HT-29 (cell line): Measurements from ENCODE around the gene KLK1. TPM values are rescaled to one million over a fixed set of nuclear protein-coding genes. Genes with fewer than 3 reads are reported as not detected.

Source experiments
- DNase-seq: peaks from one replicate; pipeline ENCODE4 v3.0.0-alpha.2; 2015; ENCODE audit warnings: low spot score
- total RNA-seq: library from RNA; depleted of rRNA; stranded (reverse); fragments of >200 nt; shearing (Covaris generic); gene quantifications from 2 replicates; pipeline ENCODE4 v1.2.3, GENCODE V29; 2014; rRNA removed

KLK1 gene
- total RNA-seq: 3.4 and 4.6 TPM in 2 replicates

GRCh38 chr19:50823389-50824042 lies at the start of gene KLK1:
TSS of gene KLK1 (minus strand) at chr19:50823787. CDS start at chr19:50823748, 39 bp downstream.
- DNase-seq: no peak

DNA sequence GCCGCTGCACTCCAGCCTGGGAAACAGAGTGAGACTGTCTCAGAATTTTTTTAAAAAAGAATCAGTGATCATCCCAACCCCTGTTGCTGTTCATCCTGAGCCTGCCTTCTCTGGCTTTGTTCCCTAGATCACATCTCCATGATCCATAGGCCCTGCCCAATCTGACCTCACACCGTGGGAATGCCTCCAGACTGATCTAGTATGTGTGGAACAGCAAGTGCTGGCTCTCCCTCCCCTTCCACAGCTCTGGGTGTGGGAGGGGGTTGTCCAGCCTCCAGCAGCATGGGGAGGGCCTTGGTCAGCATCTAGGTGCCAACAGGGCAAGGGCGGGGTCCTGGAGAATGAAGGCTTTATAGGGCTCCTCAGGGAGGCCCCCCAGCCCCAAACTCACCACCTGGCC lies 49.5 kb upstream of the KLK1 start, which contains the start of gene KLK2:
Gene KLK2 (plus strand): TSS at position 384 of the 400 bp plus-strand sequence. CDS start 35 bp downstream, outside the sequence.
- DNase-seq: no peak

- DNase-seq: no peak
Measured at GRCh38 chr19:50870417-50871089, 47.0 kb upstream of the KLK1 start.

DNA sequence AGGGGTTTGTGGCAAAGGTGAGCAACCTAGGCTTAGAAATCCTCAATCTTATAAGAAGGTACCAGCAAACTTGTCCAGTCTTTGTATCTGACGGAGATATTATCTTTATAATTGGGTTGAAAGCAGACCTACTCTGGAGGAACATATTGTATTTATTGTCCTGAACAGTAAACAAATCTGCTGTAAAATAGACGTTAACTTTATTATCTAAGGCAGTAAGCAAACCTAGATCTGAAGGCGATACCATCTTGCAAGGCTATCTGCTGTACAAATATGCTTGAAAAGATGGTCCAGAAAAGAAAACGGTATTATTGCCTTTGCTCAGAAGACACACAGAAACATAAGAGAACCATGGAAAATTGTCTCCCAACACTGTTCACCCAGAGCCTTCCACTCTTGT lies 45.9 kb upstream of the KLK1 start:
- DNase-seq: no peak

GRCh38 chr19:50861496-50862286 lies 38.1 kb upstream of the KLK1 start:
- no peak for DNase-seq

DNA sequence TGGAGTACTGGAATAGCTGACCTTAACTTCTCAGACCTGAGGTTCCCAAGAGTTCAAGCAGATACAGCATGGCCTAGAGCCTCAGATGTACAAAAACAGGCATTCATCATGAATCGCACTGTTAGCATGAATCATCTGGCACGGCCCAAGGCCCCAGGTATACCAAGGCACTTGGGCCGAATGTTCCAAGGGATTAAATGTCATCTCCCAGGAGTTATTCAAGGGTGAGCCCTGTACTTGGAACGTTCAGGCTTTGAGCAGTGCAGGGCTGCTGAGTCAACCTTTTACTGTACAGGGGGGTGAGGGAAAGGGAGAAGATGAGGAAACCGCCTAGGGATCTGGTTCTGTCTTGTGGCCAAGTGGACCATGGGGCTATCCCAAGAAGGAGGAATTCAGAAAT lies 37.4 kb upstream of the KLK1 start:
- DNase-seq: no peak

DNA sequence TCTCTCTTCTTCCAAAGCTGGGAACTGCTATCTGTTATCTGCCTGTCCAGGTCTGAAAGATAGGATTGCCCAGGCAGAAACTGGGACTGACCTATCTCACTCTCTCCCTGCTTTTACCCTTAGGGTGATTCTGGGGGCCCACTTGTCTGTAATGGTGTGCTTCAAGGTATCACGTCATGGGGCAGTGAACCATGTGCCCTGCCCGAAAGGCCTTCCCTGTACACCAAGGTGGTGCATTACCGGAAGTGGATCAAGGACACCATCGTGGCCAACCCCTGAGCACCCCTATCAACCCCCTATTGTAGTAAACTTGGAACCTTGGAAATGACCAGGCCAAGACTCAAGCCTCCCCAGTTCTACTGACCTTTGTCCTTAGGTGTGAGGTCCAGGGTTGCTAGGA lies 36.3 kb upstream of the KLK1 start:
- no peak for DNase-seq

DNA sequence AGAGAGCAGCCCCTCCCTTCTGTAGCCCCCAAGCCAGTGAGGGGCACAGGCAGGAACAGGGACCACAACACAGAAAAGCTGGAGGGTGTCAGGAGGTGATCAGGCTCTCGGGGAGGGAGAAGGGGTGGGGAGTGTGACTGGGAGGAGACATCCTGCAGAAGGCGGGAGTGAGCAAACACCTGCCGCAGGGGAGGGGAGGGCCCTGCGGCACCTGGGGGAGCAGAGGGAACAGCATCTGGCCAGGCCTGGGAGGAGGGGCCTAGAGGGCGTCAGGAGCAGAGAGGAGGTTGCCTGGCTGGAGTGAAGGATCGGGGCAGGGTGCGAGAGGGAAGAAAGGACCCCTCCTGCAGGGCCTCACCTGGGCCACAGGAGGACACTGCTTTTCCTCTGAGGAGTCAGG lies 35.3 kb upstream of the KLK1 start:
- DNase-seq: peak; percentile 53

DNA sequence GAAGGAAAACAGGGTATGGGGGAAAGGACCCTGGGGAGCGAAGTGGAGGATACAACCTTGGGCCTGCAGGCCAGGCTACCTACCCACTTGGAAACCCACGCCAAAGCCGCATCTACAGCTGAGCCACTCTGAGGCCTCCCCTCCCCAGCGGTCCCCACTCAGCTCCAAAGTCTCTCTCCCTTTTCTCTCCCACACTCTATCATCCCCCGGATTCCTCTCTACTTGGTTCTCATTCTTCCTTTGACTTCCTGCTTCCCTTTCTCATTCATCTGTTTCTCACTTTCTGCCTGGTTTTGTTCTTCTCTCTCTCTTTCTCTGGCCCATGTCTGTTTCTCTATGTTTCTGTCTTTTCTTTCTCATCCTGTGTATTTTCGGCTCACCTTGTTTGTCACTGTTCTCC lies 33.8 kb upstream of the KLK1 start:
- no peak for DNase-seq

DNA sequence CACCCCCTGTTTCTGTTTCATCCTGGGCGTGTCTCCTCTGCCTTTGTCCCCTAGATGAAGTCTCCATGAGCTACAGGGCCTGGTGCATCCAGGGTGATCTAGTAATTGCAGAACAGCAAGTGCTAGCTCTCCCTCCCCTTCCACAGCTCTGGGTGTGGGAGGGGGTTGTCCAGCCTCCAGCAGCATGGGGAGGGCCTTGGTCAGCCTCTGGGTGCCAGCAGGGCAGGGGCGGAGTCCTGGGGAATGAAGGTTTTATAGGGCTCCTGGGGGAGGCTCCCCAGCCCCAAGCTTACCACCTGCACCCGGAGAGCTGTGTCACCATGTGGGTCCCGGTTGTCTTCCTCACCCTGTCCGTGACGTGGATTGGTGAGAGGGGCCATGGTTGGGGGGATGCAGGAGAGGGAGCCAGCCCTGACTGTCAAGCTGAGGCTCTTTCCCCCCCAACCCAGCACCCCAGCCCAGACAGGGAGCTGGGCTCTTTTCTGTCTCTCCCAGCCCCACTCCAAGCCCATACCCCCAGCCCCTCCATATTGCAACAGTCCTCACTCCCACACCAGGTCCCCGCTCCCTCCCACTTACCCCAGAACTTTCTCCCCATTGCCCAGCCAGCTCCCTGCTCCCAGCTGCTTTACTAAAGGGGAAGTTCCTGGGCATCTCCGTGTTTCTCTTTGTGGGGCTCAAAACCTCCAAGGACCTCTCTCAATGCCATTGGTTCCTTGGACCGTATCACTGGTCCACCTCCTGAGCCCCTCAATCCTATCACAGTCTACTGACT lies 31.2 kb upstream of the KLK1 start, which contains the start of gene KLK3:
Gene KLK3 (plus strand): TSS at position 280 of the 775 bp plus-strand sequence. CDS start 41 bp downstream, at position 321.
- no peak for DNase-seq

DNA sequence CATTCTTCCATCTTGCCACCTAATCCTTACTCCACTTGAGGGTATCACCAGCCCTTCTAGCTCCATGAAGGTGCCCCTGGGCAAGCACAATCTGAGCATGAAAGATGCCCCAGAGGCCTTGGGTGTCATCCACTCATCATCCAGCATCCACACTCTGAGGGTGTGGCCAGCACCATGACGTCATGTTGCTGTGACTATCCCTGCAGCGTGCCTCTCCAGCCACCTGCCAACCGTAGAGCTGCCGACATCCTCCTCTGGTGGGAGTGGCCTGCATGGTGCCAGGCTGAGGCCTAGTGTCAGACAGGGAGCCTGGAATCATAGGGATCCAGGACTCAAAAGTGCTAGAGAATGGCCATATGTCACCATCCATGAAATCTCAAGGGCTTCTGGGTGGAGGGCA lies 28.0 kb upstream of the KLK1 start:
- DNase-seq: no peak

DNA sequence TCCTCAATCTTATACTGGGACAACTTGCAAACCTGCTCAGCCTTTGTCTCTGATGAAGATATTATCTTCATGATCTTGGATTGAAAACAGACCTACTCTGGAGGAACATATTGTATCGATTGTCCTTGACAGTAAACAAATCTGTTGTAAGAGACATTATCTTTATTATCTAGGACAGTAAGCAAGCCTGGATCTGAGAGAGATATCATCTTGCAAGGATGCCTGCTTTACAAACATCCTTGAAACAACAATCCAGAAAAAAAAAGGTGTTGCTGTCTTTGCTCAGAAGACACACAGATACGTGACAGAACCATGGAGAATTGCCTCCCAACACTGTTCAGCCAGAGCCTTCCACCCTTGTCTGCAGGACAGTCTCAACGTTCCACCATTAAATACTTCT lies 27.2 kb upstream of the KLK1 start:
- no peak for DNase-seq

DNA sequence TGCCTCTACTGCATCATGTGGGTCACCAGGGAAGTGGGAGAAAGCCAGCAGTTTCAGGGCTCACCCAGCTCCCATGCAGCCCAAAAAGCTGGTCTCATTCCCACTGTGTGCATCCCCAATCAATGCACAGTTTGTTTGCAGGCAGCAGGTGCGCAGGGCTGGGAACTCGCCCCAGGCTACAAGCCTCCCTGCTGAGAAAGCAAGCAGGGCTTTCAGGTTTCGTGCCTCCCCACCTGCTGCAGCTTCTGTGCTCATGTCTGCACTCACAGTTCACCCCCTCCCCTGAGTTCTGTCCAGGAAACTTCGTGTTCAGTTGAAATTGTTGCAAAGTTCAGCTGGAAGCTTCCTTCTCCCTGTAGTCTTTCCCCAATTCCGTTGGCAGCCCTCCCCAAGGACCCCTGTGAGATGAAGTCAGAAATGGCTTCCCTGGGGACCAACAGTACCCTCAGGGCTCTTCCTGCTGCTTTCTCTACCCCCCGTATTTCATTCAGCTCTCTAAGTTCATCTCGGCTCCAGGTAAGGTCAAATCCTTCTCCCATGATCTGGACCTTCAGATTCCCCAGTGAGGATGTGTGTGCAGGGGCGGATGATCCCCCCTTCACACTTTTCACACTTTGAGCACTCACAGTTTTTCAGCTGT lies 20.8 kb upstream of the KLK1 start:
- DNase-seq: no peak

DNA sequence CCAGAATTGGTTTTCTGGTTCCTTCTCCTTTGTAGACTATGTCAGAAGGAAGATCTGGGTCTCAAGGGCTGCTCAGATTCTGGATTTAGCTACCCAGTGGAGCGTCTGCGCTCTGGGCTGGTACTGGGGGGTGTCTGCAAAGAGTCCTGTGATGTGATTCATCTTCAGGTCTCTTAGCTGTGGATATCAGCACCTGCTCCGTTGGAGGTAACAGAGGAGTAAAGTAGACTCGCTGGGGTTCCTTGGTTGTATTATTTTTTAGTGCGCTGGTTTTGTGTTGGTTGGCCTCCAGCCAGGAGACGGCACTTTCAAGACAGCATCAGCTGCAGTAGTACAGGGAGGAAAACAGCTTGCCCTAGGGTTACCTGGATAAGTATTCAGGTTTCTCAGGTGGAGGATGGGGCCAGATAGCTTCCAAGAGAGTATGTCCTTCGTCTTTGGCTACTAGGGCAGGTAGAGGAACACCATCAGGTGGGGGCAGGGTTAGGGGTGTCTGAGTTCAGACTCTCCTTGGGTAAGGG lies 20.2 kb upstream of the KLK1 start:
- DNase-seq: no peak

DNA sequence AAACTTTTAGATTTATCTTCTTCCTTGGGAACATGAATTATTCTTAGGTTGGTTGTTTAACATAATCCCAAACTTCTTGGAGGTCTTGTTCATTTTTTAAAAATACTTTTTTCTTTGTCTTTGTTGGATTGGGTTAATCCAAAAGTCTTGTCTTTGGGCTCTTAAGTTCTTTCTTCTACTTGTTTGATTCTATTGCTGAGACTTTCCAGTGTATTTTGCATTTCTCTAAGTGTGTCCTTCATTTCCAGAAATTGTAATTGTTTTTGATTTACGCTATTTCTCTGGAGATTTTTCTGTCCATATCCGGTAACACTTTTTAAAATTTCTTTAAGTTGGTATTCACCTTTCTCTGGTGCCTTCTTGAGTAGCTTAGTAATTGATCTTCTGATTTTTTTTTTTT lies 19.6 kb upstream of the KLK1 start:
- no peak for DNase-seq

GRCh38 chr19:50842130-50842529 lies 18.5 kb upstream of the KLK1 start:
- no peak for DNase-seq

DNA sequence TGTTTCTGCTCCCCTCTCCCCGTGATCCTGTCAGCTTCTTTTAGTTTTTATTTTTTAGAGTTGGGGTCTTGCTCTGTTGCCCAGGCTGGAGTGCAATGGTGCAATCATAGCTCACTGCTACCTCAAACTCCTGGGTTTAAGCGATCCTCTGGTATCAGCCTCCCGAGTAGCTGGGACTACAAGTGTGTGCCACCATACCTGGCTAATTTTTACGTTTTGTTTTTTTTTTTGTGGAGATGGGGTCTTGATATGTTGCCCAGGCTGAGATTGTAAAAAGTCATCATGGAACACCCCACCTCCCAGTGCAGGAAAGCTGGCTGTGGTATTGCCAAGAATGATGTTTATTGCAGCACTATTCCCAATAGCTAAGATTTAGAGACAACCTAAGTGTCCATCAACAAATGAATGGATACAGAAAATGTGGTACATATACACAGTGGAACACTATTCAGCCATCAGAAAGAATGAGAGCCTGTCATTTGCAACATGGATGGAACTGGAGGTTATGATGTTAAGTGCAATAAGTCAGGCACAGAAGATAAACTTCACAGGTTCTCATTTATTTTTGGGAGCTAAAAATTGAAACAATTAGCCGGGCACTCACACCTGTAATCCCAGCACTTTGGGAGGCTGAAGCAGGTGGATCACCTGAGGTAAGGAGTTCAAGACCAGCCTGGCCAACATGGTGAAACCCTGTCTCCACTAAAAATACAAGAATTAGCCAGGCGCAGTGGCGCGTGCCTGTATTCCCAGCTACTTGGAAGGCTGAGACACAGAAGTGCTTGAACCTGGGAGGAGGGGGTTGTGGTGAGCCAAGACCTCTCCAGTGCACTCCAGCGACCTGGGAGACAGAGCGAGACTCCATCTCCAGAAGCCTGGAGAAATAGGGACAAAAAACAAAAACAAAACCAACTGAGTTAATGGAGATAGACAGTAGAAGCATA lies 16.4 kb upstream of the KLK1 start:
- DNase-seq: no peak

DNA sequence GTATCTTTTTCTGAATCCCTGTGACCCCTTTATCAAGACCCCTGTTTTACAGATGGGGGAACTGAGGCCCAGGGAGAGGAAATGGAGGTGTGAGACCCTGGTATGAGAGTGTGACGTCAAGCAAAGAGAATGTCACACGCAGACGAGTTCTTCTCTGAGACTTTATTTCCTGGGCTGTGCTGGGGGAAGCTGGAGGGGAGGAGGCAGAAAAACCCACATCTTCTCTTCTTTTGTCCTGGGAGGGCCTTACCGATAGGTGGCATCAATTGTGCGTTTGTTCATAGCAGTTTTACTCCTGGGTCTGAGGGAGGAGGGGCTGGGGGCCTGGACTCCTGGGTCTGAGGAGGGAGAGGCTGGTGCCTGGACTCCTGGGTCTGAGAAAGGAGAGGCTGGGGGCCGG lies 14.7 kb upstream of the KLK1 start:
- DNase-seq: peak; percentile 38

DNA sequence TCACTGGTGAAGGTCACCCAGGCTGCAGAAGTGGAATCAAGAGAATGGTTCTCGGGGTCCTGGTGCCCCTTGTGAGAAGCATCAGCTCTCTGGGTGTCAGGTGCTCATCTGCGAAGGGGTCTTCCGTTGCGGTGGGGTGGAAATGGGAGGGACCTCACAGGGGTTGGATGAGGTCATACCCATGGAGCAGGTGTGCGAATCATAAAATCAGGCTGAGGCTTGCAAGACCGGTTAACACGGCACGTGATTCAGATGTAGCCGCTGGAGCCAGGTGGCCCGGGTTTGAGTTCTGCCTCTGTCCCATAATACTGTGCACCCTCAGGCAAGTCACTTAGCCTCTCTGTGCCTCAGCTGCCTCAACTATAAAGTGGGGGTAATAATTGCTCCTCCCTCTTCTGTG lies 13.7 kb upstream of the KLK1 start:
- DNase-seq: no peak
